LNCAP (cell line): ENCODE results near the gene CAB39L.

ENCODE experiments used
- TF ChIP-seq, protein P1 (sequence below): fragments of 450-650 bp; IDR thresholded peaks from 2 replicates; pipeline ENCODE4 v1.5.1; 2017; ENCODE audit warnings: mild to moderate bottlenecking

CAB39L gene

DNA sequence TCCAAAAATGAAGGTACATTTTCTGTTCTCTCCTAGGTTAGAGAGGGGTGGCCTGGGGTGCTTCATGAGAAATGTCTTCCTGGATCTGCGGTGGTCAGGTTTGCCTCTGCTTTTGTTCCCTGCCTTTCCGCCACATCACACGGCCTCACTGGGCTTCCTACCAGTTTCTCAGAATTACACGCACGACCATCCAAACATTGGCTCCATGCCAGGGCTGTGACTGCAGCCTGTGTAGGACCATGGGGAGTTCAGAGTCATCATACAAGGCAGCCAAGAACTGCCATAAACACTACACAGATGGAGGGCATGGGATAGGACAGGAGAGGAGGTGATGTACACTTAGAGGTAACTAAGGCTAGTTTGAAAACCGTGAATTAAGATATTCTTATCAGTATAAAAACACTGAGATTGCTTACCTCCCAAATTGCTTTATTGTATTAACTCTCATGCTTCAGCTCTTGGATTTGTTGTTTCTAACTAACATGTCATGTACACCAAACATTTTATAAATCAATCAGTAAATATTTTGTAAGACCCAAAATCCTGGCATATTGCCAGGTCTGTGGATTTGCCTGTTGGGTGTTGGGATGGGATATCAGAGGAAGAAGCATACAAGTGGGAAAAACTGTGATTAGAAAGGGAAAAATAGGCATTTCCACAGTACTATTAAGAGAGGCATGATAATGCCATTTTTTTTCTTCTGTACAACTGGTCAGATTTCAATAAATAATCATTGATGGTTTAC is 150.9 kb downstream of the CAB39L start:
- TF ChIP-seq, protein P1, sequence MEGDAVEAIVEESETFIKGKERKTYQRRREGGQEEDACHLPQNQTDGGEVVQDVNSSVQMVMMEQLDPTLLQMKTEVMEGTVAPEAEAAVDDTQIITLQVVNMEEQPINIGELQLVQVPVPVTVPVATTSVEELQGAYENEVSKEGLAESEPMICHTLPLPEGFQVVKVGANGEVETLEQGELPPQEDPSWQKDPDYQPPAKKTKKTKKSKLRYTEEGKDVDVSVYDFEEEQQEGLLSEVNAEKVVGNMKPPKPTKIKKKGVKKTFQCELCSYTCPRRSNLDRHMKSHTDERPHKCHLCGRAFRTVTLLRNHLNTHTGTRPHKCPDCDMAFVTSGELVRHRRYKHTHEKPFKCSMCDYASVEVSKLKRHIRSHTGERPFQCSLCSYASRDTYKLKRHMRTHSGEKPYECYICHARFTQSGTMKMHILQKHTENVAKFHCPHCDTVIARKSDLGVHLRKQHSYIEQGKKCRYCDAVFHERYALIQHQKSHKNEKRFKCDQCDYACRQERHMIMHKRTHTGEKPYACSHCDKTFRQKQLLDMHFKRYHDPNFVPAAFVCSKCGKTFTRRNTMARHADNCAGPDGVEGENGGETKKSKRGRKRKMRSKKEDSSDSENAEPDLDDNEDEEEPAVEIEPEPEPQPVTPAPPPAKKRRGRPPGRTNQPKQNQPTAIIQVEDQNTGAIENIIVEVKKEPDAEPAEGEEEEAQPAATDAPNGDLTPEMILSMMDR: no peak

DNA sequence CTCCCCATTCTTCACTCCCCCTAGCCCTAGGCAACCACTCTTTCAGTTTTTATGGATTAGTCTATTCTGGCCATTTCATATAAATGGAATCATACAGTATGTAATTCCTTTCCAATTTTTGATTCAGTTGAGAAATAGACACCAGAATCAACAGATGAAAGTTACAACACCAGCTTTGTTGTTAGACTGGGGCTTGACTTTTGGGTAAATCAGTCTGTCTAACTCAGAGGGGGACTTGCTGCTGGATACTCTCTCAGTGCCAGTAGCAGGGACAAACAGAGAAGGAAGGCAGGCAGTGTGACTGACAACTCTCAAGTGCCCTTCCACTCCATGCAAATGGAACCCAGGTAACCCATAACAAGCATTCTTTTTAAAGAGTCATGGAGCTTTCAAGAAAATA is 155.4 kb downstream of the CAB39L start:
- TF ChIP-seq, protein P1: no peak

DNA sequence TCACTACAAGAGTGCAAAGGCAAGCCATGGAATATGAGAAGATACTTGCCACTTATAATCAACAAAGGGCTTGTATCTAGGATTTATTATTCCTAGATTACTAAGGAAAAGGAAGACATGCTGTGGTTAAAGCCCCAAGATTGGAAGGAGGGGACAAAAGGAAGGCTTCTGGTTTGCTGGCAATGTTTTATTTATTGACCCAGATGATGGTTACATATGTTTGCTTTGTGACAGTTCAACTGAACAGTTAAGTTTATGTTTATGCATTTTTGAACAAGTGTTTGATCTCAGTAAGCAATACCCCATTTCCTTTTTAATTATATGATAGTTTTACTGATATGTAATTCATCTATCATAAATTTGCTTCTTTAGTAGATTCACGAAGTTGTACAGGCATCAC is 155.9 kb downstream of the CAB39L start:
- TF ChIP-seq, protein P1: no peak

DNA sequence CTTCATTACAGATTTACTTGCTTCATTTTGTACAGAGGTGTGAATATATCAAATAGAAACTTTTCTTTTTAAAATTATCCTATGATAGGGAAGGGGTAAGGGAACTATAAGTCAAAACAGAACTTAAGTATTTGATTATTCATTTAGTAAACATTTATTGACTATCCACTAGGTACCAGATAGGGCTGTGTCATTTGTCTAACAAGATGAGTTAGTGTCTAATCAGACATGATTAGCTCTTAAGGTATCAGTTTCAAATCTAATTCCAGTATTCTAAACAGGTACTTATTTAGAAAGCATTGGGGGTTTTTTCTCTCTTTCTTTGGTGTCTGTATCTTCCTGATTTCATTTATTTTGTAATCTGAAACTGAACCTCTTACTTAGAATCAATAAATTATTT is 164.0 kb downstream of the CAB39L start:
- TF ChIP-seq, protein P1: no peak

DNA sequence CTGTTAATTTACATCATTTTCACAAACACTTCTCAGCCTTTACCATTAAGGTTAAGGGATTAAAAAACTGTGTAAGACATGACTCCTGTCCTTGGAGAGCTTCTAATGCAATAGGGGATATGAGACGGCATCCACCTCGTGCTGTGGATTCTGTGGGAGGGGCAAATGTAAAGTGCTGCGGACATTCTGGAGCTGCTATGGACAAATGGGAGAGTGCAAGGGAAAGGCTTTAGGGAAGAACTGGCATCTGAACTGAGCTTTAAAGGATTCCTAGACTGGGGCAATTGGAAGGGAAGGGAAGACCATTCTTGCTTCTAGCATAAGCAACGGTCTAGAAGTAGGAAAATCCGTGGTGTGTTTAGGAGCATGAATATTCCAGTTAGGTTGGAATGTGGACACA is 164.8 kb downstream of the CAB39L start:
- TF ChIP-seq, protein P1: no peak

DNA sequence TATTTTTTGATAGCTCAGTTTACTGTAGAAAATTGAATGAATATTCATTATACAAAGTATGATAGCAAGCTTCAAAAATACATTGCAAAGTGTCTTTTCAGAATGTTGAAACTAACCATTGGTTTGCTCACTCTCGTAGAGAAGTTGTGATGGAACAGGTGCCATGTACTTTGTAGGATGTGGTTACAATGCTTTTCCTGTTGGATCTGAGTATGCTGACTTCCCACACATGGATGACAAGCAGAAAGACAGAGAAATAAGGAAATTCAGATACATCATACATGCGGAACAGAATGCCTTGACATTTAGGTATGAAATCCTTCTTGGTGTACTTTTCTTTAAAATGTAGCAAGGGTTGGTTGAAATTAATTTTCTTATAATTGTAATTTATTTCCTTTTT is 165.7 kb downstream of the CAB39L start:
- TF ChIP-seq, protein P1: no peak

DNA sequence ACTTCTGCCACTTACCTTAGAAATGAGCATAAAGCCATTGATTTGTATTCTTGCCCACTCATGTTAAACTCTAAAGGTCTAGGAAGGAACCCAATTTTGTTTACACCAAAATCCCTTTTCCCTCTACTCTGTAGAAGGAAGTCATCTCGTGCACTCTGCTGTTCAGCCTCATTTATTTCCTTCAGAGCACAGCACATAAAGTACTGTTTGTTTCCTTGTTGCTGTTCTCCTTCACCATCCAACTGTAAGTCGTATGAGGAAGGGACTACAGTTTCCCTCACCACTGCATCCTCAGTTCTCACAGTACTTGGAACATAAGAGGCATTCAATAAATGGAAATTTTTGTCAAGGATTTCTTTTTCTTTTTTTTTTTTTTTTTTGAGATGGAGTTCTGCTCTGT is 171.6 kb downstream of the CAB39L start:
- TF ChIP-seq, protein P1: no peak

DNA sequence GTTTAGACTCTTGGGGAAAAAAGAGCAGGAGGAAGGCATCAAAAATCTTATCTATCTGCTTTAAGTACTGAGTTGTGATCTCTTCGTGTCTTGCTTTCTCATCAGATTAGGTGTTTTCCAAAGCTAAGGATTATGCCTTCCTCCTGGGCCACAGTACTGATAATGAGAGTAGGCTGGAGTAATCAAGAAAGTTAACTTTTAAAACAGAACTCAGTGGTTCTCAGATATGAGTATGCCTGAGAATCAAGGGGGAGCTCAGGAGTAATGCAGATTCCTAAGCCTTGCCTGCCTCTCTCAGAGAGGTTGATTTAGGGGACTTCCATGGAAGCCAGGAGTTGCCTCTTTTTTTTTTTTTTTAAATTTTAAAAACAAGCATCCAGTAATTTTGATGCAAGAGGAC is 172.6 kb downstream of the CAB39L start:
- TF ChIP-seq, protein P1: no peak
